H1 (cell line): Measurements from ENCODE around the gene PDE5A. TPM values are rescaled to one million over a fixed set of nuclear protein-coding genes. Genes with fewer than 3 reads are reported as not detected.

Source experiments
- CTCF ChIA-PET: fragments of 300-600 bp; sonication (Branson Sonifier 250); formaldehyde crosslinking; loops from one replicate; lab custom pipeline; 2021; ENCODE audit not compliant: partially characterized antibody; lab: Charles Lee
- POLR2A ChIA-PET: fragments of 300-600 bp; sonication (Branson Sonifier 250); formaldehyde crosslinking; loops from one replicate; lab custom pipeline; 2021; ENCODE audit warnings: inconsistent platforms; ENCODE audit not compliant: partially characterized antibody; lab: Charles Lee
- DNase-seq, 2 experiments: peaks; one replicate each; pipeline versions ENCODE4 v3.0.0 to v3.0.0-alpha.2; 2010 to 2022; ENCODE audit warnings: low spot score in 2 of 2, low read depth in 1 of 2, mixed read lengths in 1 of 2
- FAIRE-seq: peaks from 2 replicates; lab custom pipeline; 2011; peaks lifted over from hg19 to GRCh38; lab: Jason Lieb, UNC
- H2AFZ ChIP-seq: 2 replicates; pipeline ENCODE4 v1.8.1; 2012; ENCODE audit warnings: low read length, inconsistent platforms
- H2AK5ac ChIP-seq: 2 replicates; pipeline ENCODE4 v1.6.1; 2013; ENCODE audit warnings: low read depth, low read length
- H2BK120ac ChIP-seq: replicated peaks from 2 replicates; pipeline ENCODE3; 2013; ENCODE audit warnings: low read depth, low read length, inconsistent platforms
- H2BK12ac ChIP-seq: 2 replicates; pipeline ENCODE4 v1.6.1; 2013; ENCODE audit warnings: low read depth, low read length
- H2BK15ac ChIP-seq: 2 replicates; pipeline ENCODE4 v1.6.1; 2013; ENCODE audit warnings: low read length
- H2BK20ac ChIP-seq: 2 replicates; pipeline ENCODE4 v1.6.1; 2013; ENCODE audit warnings: low read length
- H2BK5ac ChIP-seq: 2 replicates; pipeline ENCODE4 v1.6.1; 2013; ENCODE audit warnings: low read depth, low read length
- H3K14ac ChIP-seq: 2 replicates; pipeline ENCODE4 v1.6.1; 2013; ENCODE audit warnings: inconsistent platforms; ENCODE audit not compliant: insufficient read length
- H3K18ac ChIP-seq: 2 replicates; pipeline ENCODE4 v1.6.1; 2013; ENCODE audit warnings: low read length; ENCODE audit errors: extremely low read depth
- H3K23ac ChIP-seq: 2 replicates; pipeline ENCODE4 v1.6.1; 2013; ENCODE audit warnings: inconsistent platforms; ENCODE audit not compliant: insufficient read length
- H3K23me2 ChIP-seq: 2 replicates; pipeline ENCODE4 v1.6.1; 2013; ENCODE audit warnings: low read depth, low read length
- H3K27ac ChIP-seq: 2 replicates; pipeline ENCODE4 v1.6.1; 2011; ENCODE audit warnings: low read depth, low read length, inconsistent platforms
- H3K27me3 ChIP-seq, 4 experiments: replicated peaks in 1 of 4; 1 replicate in 1 of 4; 2 replicates in 3 of 4; pipeline versions ENCODE4 v1.6.1 to v1.8.1; 2011 to 2013; ENCODE audit warnings: low read length in 3 of 4, mild to moderate bottlenecking in 3 of 4, inconsistent platforms in 2 of 4, mixed read lengths in 2 of 4, moderate library complexity in 1 of 4; ENCODE audit not compliant: control insufficient read depth in 3 of 4, insufficient read depth in 3 of 4; ENCODE audit errors: extremely low read depth in 1 of 4
- H3K36me3 ChIP-seq, 4 experiments: 2 replicates each; pipeline versions ENCODE4 v1.6.1 to v1.8.1; 2011 to 2013; ENCODE audit warnings: mild to moderate bottlenecking in 4 of 4, low read length in 3 of 4, moderate library complexity in 2 of 4, control low read depth in 1 of 4, inconsistent platforms in 1 of 4; ENCODE audit not compliant: insufficient read depth in 4 of 4, control insufficient read depth in 2 of 4
- H3K4ac ChIP-seq: replicated peaks from 2 replicates; pipeline ENCODE3; 2013; ENCODE audit warnings: low read length, low read depth, mixed read lengths, inconsistent platforms; ENCODE audit not compliant: insufficient read length
- H3K4me1 ChIP-seq, 4 experiments: replicated peaks in 1 of 4; 1 replicate in 1 of 4; 2 replicates in 3 of 4; pipeline versions ENCODE4 v1.6.1 to v1.8.1; 2011 to 2013; ENCODE audit warnings: low read length in 3 of 4, inconsistent platforms in 2 of 4, mixed read lengths in 1 of 4; ENCODE audit not compliant: insufficient read depth in 4 of 4, control insufficient read depth in 3 of 4
- H3K4me2 ChIP-seq, 2 experiments: 2 replicates each; pipeline versions ENCODE4 v1.6.1 to v1.8.1; 2011 to 2013; ENCODE audit warnings: low read depth in 2 of 2, low read length in 2 of 2, control low read depth in 1 of 2, inconsistent platforms in 1 of 2, mild to moderate bottlenecking in 1 of 2; ENCODE audit not compliant: insufficient read depth in 1 of 2
- H3K4me3 ChIP-seq, 4 experiments: fragments of 200-600, 300-600 bp in 1 of 4; sonication (generic), shearing (Covaris generic), sonication (Bioruptor Twin) in 1 of 4; 2 replicates each; pipeline versions ENCODE4 v1.5.1 to v1.8.1; 2011 to 2016; ENCODE audit warnings: low read length in 4 of 4, low read depth in 3 of 4, control low read depth in 2 of 4, inconsistent platforms in 2 of 4, mild to moderate bottlenecking in 2 of 4, mixed read lengths in 1 of 4, moderate library complexity in 1 of 4; ENCODE audit not compliant: insufficient read depth in 2 of 4; ENCODE audit errors: extremely low read depth in 1 of 4
- H3K56ac ChIP-seq: replicated peaks from 2 replicates; pipeline ENCODE3; 2013; ENCODE audit warnings: low read depth, mild to moderate bottlenecking, mixed read lengths, low read length, inconsistent platforms; ENCODE audit not compliant: insufficient read length
- H3K79me1 ChIP-seq: 2 replicates; pipeline ENCODE4 v1.6.1; 2013; ENCODE audit warnings: low read depth, low read length, control low read depth
- H3K79me2 ChIP-seq, 2 experiments: 2 replicates each; pipeline versions ENCODE4 v1.6.1 to v1.8.1; 2012 to 2013; ENCODE audit warnings: low read length in 2 of 2, mild to moderate bottlenecking in 2 of 2, inconsistent platforms in 1 of 2; ENCODE audit not compliant: insufficient read depth in 2 of 2, control insufficient read depth in 1 of 2
- H3K9ac ChIP-seq, 4 experiments: replicated peaks in 1 of 4; 1 replicate in 1 of 4; 2 replicates in 3 of 4; pipeline versions ENCODE4 v1.6.1 to v1.8.1; 2011 to 2013; ENCODE audit warnings: low read depth in 3 of 4, low read length in 3 of 4, control low read depth in 2 of 4, mild to moderate bottlenecking in 2 of 4, moderate library complexity in 2 of 4, inconsistent platforms in 1 of 4; ENCODE audit errors: extremely low read depth in 1 of 4
- H3K9me3 ChIP-seq, 2 experiments: 2 replicates each; pipeline versions ENCODE4 v1.6.1 to v1.8.1; 2012 to 2013; ENCODE audit warnings: mild to moderate bottlenecking in 2 of 2, moderate library complexity in 2 of 2, control low read depth in 1 of 2, inconsistent platforms in 1 of 2, low read depth in 1 of 2, low read length in 1 of 2, mixed read lengths in 1 of 2; ENCODE audit not compliant: insufficient read depth in 2 of 2
- H4K20me1 ChIP-seq, 2 experiments: replicated peaks in 1 of 2; 2 replicates each; pipeline versions ENCODE3 to v1.8.1; 2011 to 2013; ENCODE audit warnings: inconsistent platforms in 2 of 2, low read length in 2 of 2, mild to moderate bottlenecking in 1 of 2; ENCODE audit not compliant: insufficient read depth in 2 of 2, control insufficient read depth in 1 of 2
- H4K5ac ChIP-seq: 2 replicates; pipeline ENCODE4 v1.6.1; 2013; ENCODE audit warnings: low read length, low read depth, mixed read lengths, inconsistent platforms; ENCODE audit not compliant: insufficient read length
- H4K8ac ChIP-seq: 2 replicates; pipeline ENCODE4 v1.8.0; 2013; ENCODE audit warnings: mild to moderate bottlenecking, moderate library complexity, low read length, inconsistent platforms; ENCODE audit not compliant: insufficient read depth; ENCODE audit errors: extremely low read depth
- H4K91ac ChIP-seq: replicated peaks from 2 replicates; pipeline ENCODE3; 2013; ENCODE audit warnings: low read length, mixed read lengths, inconsistent platforms; ENCODE audit not compliant: insufficient read length
- ASH2L ChIP-seq: fragments of 200-600, 300-600 bp; sonication (generic); IDR thresholded peaks from one replicate; pipeline ENCODE4 v1.7.1; 2017; ENCODE audit warnings: low read length
- EGR1 ChIP-seq: IDR thresholded peaks from 2 replicates; pipeline ENCODE4 v1.6.1; 2011; ENCODE audit warnings: low read depth, low read length, borderline replicate concordance
- GABPA ChIP-seq: IDR thresholded peaks from 2 replicates; pipeline ENCODE4 v1.6.1; 2011; ENCODE audit warnings: mild to moderate bottlenecking, low read length, moderate library complexity, borderline replicate concordance; ENCODE audit not compliant: insufficient read depth
- GTF2F1 ChIP-seq: IDR thresholded peaks from 2 replicates; pipeline ENCODE4 v1.6.1; 2012; ENCODE audit warnings: low read depth, low read length, improper control_type of control experiment, borderline replicate concordance
- SIN3A ChIP-seq, 2 experiments: IDR thresholded peaks in 1 of 2; conservative IDR thresholded peaks in 1 of 2; 2 replicates each; pipeline ENCODE4 v1.6.1; 2011 to 2012; ENCODE audit warnings: low read length in 2 of 2, improper control_type of control experiment in 1 of 2, low read depth in 1 of 2, mild to moderate bottlenecking in 1 of 2
- SUZ12 ChIP-seq: fragments of 200-600 bp; sonication (generic); IDR thresholded peaks from 2 replicates; pipeline ENCODE4 v1.6.1; 2012; ENCODE audit warnings: mild to moderate bottlenecking, inconsistent platforms, low read length, moderate library complexity, mixed read lengths
- TAF7 ChIP-seq: optimal IDR thresholded peaks from 2 replicates; pipeline ENCODE3; 2011; ENCODE audit warnings: low read depth, mild to moderate bottlenecking, inconsistent platforms, low read length, moderate library complexity, borderline replicate concordance
- TCF12 ChIP-seq: IDR thresholded peaks from 2 replicates; pipeline ENCODE4 v1.6.1; 2011; ENCODE audit warnings: low read depth, mild to moderate bottlenecking, low read length
- polyA plus RNA-seq, 7 experiments: library from polyadenylated mRNA; depleted of rRNA in 3 of 7; stranded (reverse) in 5 of 7; unstranded in 2 of 7; fragments of >200 nt in 5 of 7; fragments of 200-250 nt in 2 of 7; gene quantifications; 1 replicate in 5 of 7; 2 replicates in 1 of 7; 4 replicates in 1 of 7; pipeline versions ENCODE4 v1.2.1 to v1.2.3, GENCODE V29; 2011 to 2013; ENCODE audit warnings: missing spikeins in 2 of 7, mixed read lengths in 2 of 7
- total RNA-seq: library from RNA; stranded (reverse); fragmentation: NEBNext Ultra II Directional; extraction: Animal tissue kit (Norgen Biotek cat#: 25700); gene quantifications from 2 replicates; pipeline ENCODE4 v1.2.1, GENCODE V29; 2021

The PDE5A gene
- total and polyA plus RNA-seq, 2 of the 8 experiments (the other 6 are each of a cell fraction or from before 2014, with no cell fraction given), result 5.6 to 32.4 TPM

- Histone ChIP-seq H3K4me2 (no peak overlapping the region), H3K56ac (no peak overlapping the region), H3K14ac (no peak overlapping the region), H3K4me3 (no peak overlapping the region), H3K23ac (no peak overlapping the region), H4K20me1 (no peaks in the 10 kb centered on the region), H2AK5ac (no peak overlapping the region), H3K9ac (no peak overlapping the region), H4K8ac (no peak overlapping the region), H2BK5ac (no peak overlapping the region), H2BK20ac (no peak overlapping the region), H3K79me1 (no peaks in the 10 kb centered on the region), H2AFZ (no peak overlapping the region), H3K18ac (no peak overlapping the region), H3K27me3 (no peaks in the 10 kb centered on the region), H2BK12ac (no peak overlapping the region), H3K9me3 (peaks cover 9 to 12% of the 10 kb centered on the region in 2 experiments; a peak in 3 of 4 replicates), H3K4ac (no peak overlapping the region), H2BK15ac (no peak overlapping the region), H4K91ac (no peak overlapping the region), H3K79me2 (no peaks in the 10 kb centered on the region), H3K23me2 (no peaks in the 10 kb centered on the region), H4K5ac (no peak overlapping the region), H2BK120ac (no peak overlapping the region), H3K36me3 (peaks cover 2 to 45% (median 20%) of the 10 kb centered on the region in 4 experiments; a peak in 6 of 8 replicates), H3K4me1 (no peaks in the 10 kb centered on the region), H3K27ac (no peak overlapping the region)
- FAIRE-seq (no peak), DNase-seq (no peak)
- ChIA-PET CTCF (interaction anchor here (1.7 kb wide), 1 partner anchor 12 kb away, joined by 8 read pairs; no protein-coding TSS in a partner anchor), POLR2A (no interaction called here)
- no peak for TF ChIP-seq EGR1
- TF ChIP-seq SUZ12, result no peak
- no peak for TF ChIP-seq GTF2F1
- TF ChIP-seq TAF7, result no peak
- no peak for TF ChIP-seq TCF12
- no peak for TF ChIP-seq ASH2L
- no peak for TF ChIP-seq GABPA
- TF ChIP-seq SIN3A (conservative IDR thresholded peaks at IDR 0.05 in 1 of 2, IDR thresholded peaks at IDR 0.05 in 1 of 2; ENCODE audit: low read depth in 1 of 2, low read length in 2 of 2), result no peak
These were observed 150.0 kb downstream of the PDE5A start for GRCh38 chr4:119478446-119479179.
